Left ventricle myocardium superior (tissue), 1 donor: ENCODE measurements around the gene SORL1-AS1.

Experiments used
- ATAC-seq: fragments of 200-7000 bp; cut with Tn5 transposase; one replicate; pipeline ENCODE4 v1.9.1; 2020; ENCODE audit warnings: mild to moderate bottlenecking, moderate library complexity
- DNase-seq: peaks from one replicate; pipeline ENCODE4 v3.0.0-alpha.2; 2020
- intact Hi-C: fragments of 100-400 bp; cut with micrococcal nuclease; formaldehyde crosslinking; loops from one replicate; pipeline ENCODE4 v1.11.0; 2022
- donor health status: DM: no; HTN: yes; CAD: no; lungs with severe emphysema.

Gene SORL1-AS1

DNA sequence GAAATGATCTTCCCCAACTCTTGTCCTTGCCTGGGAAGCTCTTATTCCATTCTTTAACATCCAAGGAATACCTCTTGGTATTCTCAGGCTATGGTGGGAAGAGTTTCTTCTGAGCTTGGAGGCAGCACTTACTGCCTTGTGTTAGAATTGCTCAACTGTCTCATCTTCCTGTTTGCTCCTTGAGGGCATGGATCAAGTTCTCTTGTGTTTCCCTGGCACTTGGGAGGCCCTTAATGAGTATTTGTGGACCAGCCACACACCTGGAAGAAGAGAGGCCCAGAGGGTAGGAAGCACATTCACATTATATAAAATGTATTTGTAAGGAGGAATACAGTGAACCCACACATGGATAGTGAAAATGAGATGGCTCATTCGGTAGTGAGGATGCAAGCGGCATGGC lies 3.4 kb upstream of the SORL1-AS1 start:
- DNase-seq (no peak), ATAC-seq (no peak)
- intact Hi-C loops, result loop anchor here (10.0 kb wide), 1 partner anchor 121 kb away; no protein-coding TSS in a partner anchor

DNA sequence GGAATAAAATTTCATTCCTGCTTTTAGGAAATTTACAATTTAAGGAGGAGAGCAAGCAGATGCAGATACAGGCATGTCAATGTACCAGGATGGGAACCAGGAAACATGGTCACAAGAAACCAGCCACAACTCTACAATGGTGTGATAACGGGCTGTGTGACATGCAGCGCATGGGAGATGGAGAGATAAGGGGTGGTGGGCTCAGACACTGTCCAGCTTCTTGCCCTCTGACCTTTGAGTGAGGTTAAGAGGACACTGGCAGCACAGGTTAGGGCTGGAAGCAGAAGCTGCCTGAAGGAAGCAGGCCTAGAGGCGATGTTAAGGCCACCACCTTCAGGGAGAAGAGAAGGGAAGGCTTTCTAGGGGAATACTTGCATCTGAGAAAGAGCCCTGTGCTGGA lies 2.3 kb upstream of the SORL1-AS1 start:
- ATAC-seq (no peak), DNase-seq (no peak)
- intact Hi-C loops, result loop anchor here (10.0 kb wide), 1 partner anchor 120 kb away; no protein-coding TSS in a partner anchor

- intact Hi-C loops, result loop anchor here (10.0 kb wide), 1 partner anchor 119 kb away; no protein-coding TSS in a partner anchor
- ATAC-seq (no peak), DNase-seq (no peak)
Measured at GRCh38 chr11:121453589-121454299, 977 bp upstream of the SORL1-AS1 start.

- peak; percentile 87 for DNase-seq
- intact Hi-C loops, result loop anchor here (10.0 kb wide), 1 partner anchor 117 kb away; no protein-coding TSS in a partner anchor
- peak; percentile 95 for ATAC-seq
Measured at GRCh38 chr11:121451986-121452608, 670 bp downstream of the SORL1-AS1 start, which contains the start of gene SORL1. Gene SORL1, plus strand, starts transcription at chr11:121452314. Its CDS starts 18 bp downstream, at chr11:121452332.

DNA sequence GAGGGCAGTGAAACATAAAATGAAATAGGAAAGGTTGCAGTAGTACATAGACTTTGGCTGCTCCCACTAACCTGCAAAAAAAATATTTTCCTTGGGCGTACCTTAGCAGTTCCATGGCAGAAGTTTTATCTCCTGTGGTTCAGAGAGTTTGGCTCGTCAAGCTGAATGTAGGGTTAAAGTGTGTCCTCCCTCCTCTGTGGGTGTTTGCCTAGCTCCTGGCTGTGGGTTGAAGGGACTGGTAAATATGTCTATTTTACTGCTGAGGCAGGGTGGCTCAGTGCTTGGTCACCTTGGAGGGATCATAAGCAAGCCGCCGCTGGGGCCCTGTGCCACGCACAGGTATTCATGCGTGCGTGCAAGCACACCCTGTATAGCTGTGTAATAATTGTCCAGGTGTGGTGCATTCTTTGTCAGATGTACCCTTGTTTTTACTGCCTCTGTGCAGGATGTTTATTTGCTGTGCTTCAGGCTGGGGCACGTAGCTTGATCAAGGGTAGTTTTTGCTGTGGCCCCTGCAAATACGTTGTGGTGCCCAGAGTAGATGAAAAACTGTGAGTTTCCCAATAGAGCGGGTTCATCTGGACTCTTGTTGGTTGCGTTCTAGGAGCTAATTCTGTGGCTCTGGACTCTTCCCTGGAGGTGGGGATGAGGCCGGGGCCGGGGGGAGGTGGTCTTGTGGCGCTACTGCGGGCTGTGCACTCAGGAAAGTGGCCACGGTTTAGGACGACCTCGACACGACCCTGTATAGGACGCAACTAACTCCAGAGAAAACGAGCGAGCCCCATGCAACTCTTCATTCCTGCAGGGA lies 1.4 kb downstream of the SORL1-AS1 start:
- ATAC-seq (no peak), DNase-seq (peak; percentile 32)
- intact Hi-C loops, result loop anchor here (10.0 kb wide), 1 partner anchor 117 kb away; no protein-coding TSS in a partner anchor

DNA sequence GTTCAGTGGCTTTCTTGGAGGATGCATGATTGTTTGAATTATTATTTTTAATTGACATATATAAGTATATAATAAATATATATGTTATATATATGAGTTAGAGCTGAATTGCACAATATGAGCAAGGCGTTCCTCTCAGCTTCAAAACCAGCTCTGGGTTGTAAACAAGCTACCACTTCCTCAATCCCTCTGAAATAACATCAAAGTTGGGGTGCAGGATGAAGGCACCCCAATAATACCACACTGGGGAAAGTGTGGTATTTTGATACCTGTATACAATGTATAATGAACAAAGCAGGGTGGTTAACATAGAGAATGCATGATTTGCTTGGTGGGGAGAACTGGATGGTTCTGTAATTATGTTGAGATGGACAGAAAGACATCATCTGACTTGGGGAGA lies 2.4 kb downstream of the SORL1-AS1 start:
- ATAC-seq, result no peak
- intact Hi-C loops, result loop anchor here (10.0 kb wide), 1 partner anchor 116 kb away; no protein-coding TSS in a partner anchor
- no peak for DNase-seq

DNA sequence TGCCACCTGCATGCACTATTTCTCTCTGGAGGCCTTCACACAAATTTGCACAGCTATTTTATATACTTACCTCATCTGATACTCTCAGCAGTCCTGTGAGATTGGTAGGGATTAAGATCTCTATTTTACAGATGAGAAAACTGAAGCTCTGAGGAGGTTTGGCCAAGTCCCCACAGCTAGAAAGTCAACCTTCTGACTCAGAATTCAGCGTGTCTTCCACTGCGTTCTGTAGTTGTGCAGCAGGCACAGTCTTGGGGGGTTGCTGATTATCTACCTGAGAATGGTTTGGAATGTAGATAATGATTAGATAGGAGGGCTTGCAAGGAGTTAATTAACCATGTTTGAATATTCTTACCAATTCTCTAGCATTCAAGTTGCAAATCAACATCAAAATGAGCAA lies 3.1 kb downstream of the SORL1-AS1 start:
- DNase-seq (no peak), ATAC-seq (no peak)
- intact Hi-C loops, result loop anchor here (10.0 kb wide), 1 partner anchor 115 kb away; no protein-coding TSS in a partner anchor

- ATAC-seq (no peak), DNase-seq (no peak)
- intact Hi-C loops, result no loop called here
Measured at GRCh38 chr11:121449123-121449522, 3.6 kb downstream of the SORL1-AS1 start.

DNA sequence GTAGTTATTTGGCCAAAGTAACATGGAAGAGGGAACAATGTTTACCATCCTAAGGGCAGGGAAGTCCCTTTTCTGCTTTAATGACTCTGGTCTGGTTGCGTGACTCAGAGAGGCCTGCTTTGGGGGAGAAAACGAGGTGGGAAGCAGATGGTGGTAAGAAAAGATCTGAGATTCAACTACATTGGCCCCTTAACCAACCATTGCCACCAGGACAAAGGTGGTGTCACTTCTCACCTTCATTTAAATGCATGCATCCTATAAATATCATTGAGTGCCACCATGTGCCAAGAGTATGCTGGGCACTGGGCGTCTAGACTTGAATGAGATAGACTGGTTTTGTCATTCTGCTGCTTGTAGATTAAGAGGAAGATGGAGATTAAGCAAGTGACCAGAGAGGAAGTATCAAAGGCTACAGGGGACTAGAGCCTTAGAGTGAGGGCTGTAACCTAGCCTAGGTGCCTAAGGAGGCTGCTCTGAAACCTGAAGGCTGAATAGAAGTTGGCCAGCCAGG lies 4.3 kb downstream of the SORL1-AS1 start:
- no peak for ATAC-seq
- no peak for DNase-seq
- intact Hi-C loops, result no loop called here

- intact Hi-C loops, result no loop called here
- no peak for ATAC-seq
- DNase-seq, result no peak
Measured at GRCh38 chr11:121448011-121448410, 4.8 kb downstream of the SORL1-AS1 start.

DNA sequence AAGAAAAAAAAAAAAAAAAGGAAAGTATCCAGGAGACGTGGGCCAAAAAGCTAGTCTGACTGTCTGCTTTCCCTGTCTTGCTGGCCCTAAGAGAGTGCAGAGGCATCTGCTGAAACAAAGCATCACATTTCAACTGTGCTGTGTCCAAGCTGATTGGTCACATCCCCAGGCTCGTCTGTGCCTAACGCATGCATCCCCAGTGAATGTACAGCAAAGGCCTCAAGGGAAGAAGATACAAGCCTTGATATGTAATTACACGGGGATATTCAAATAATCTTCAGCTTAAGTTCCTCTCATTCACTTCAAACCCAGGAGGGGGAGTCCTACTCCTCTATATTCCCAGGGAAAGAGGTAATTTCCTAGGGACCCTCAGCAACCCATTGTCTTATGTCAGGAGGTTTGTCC lies 6.0 kb downstream of the SORL1-AS1 start:
- intact Hi-C loops, result no loop called here
- no peak for ATAC-seq
- no peak for DNase-seq

DNA sequence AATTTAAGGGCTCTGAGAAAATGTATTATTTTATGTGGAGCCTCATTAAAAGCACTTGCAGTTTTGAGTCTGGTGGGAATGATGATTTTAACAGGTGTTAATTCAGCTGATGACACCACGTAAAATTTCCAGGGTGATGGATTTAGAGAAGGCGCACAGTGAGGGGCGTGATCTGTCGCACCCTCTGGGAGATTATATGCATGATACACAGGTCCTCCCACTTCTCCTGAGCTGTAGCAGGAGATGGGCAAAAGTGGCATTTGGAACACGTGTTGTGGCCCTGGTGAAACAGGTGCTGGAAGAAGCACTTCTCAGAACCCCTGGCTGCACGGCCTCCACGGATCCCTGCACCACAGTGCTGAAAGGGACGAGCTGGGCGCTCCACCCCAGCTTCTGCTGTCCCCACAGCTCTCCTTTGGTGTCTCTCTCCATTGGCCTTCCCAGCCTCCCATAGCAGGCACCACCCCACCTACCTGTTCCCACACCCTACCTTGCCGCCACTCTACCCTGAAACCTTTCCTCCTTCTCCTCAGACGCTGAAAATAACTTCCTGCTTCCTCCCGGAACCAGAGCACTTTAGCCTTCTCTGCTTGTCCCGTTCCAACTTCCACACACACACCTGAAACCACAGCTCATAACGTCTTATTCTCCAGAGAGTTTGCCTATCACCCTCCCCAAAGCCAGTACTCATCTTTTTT lies 7.5 kb downstream of the SORL1-AS1 start:
- no peak for ATAC-seq
- intact Hi-C loops, result no loop called here
- DNase-seq, result no peak

GRCh38 chr11:121444526-121444925 lies 8.2 kb downstream of the SORL1-AS1 start:
- no peak for DNase-seq
- intact Hi-C loops, result no loop called here
- no peak for ATAC-seq

GRCh38 chr11:121443688-121444275 lies 9.0 kb downstream of the SORL1-AS1 start:
- DNase-seq, result no peak
- intact Hi-C loops, result no loop called here
- no peak for ATAC-seq

- no peak for DNase-seq
- ATAC-seq, result no peak
- intact Hi-C loops, result no loop called here
Measured at GRCh38 chr11:121441521-121441920, 11.2 kb downstream of the SORL1-AS1 start.

- intact Hi-C loops, result no loop called here
- ATAC-seq, result peak; percentile 32
- DNase-seq, result no peak
Measured at GRCh38 chr11:121439759-121440158, 13.0 kb downstream of the SORL1-AS1 start.

DNA sequence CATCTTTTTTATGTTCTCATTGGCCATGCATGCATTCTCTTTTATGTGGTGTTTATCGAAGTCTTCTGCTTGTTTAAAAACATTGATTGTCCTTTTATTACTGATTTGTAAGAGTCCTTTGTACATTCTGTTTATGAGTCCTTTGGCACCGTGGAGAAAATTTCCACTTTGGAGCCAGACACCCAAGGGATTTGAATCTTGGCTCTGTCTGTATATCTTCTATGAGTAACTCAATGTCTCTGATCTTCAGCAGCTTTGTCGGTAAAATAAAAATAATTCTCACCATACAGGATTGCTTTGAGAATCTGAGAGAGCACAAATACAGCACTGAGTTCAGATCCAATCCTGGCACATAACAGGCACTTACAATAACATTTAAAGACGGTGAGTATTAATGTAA lies 13.4 kb downstream of the SORL1-AS1 start:
- intact Hi-C loops, result no loop called here
- no peak for DNase-seq
- ATAC-seq, result peak; percentile 57

DNA sequence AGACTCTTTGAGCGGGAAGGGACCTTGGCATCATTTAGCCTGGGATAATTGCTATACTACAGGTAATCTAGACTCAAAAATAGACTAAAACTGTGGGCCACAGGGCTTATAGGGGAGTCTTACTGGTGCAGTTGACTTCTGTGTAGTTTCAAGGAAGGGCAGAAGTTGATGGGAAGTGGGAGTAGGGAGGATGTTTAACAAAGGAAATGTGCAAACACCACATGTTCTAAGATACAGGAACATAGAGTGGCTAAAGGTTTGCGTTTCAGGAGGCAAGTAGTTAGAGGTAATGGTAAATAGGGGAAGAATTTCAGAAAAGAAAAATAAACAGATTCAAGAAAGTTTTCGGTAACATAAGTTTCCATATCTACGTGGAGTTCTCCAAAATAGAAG lies 15.1 kb downstream of the SORL1-AS1 start:
- DNase-seq (no peak), ATAC-seq (peak; percentile 30)
- intact Hi-C loops, result no loop called here
